ENCODE results near the gene SNX4. TPM values are rescaled to one million over a fixed set of nuclear protein-coding genes. Genes with fewer than 3 reads are reported as not detected.
A peak's percentile ranks its signal among the peaks of the same experiment; 100 is the strongest.
"Not testable (repeated sequence)": the region's sequence is repeated elsewhere in the genome, so short reads cannot be mapped to it uniquely, and the experiment has no call there.

Gene SNX4
- total and polyA plus RNA-seq, 4 experiments from 2014 or later: 23.0 to 28.6 (median 23.9) TPM

GRCh38 chr3:125482406-125482805 lies 37.6 kb downstream of the SNX4 start:
- CTCF ChIA-PET (ENCODE audit: partially characterized antibody): no interaction called here
- Mint-ChIP-seq H3K27ac (no peak overlapping the region), H3K9me3 (no peaks in the 10 kb centered on the region), H3K4me1 (peaks cover 0 to 2% (median 0%) of the 10 kb centered on the region in 4 donors), H3K4me3 (no peak overlapping the region), H3K27me3 (no peaks in the 10 kb centered on the region), H3K36me3 (peaks cover 30 to 37% of the 10 kb centered on the region in 2 donors)
- H3K36me3 ChIP-seq (ENCODE audit: insufficient read depth, low read length): peaks cover 7% of the 10 kb centered on the region
- no peaks in the 10 kb centered on the region for H3K9me3 ChIP-seq (ENCODE audit: control insufficient read depth in 1 of 2, low read length in 2 of 2)
- no peak for DNase-seq
- no peak overlapping the region for H3K4me3 ChIP-seq (ENCODE audit: low read length in 2 of 2)
- H3K4me1 ChIP-seq (ENCODE audit: insufficient read depth, low read length): no peaks in the 10 kb centered on the region
- no peak overlapping the region for H3K27ac ChIP-seq (ENCODE audit: low read depth, low read length)
- POLR2A ChIA-PET (ENCODE audit: partially characterized antibody): no interaction called here
- H3K27me3 ChIP-seq (ENCODE audit: insufficient read depth, low read length): no peaks in the 10 kb centered on the region
- intact Hi-C loops (cut with micrococcal nuclease): no loop called here

GRCh38 chr3:125481786-125482185 lies 38.2 kb downstream of the SNX4 start:
- CTCF ChIA-PET (ENCODE audit: partially characterized antibody): interaction anchor here (0.7 kb wide), 1 partner anchor 44 kb away, joined by 3 read pairs; no protein-coding TSS in a partner anchor
- no peaks in the 10 kb centered on the region for H3K9me3 Mint-ChIP-seq
- Histone ChIP-seq H3K9me3 (ENCODE audit: control insufficient read depth in 1 of 2, low read length in 2 of 2) (no peaks in the 10 kb centered on the region), H3K4me1 (ENCODE audit: insufficient read depth, low read length) (no peaks in the 10 kb centered on the region), H3K27ac (ENCODE audit: low read depth, low read length) (no peak overlapping the region), H3K27me3 (ENCODE audit: insufficient read depth, low read length) (no peaks in the 10 kb centered on the region), H3K4me3 (ENCODE audit: low read length in 2 of 2) (no peak overlapping the region), H3K36me3 (ENCODE audit: insufficient read depth, low read length) (peaks cover 7% of the 10 kb centered on the region)
- peaks cover 0 to 2% (median 0%) of the 10 kb centered on the region in 4 donors for H3K4me1 Mint-ChIP-seq
- H3K27ac Mint-ChIP-seq: no peak overlapping the region
- intact Hi-C loops (cut with micrococcal nuclease): no loop called here
- no peak overlapping the region for H3K4me3 Mint-ChIP-seq
- POLR2A ChIA-PET (ENCODE audit: partially characterized antibody): no interaction called here
- peaks cover 32 to 39% of the 10 kb centered on the region in 2 donors for H3K36me3 Mint-ChIP-seq
- no peak for DNase-seq
- H3K27me3 Mint-ChIP-seq: no peaks in the 10 kb centered on the region

GRCh38 chr3:125481375-125481759 lies 38.6 kb downstream of the SNX4 start:
- H3K27ac Mint-ChIP-seq; H3K4me3 ChIP-seq (ENCODE audit: low read length in 2 of 2); H3K27me3 Mint-ChIP-seq; H3K4me1 Mint-ChIP-seq; H3K27me3 ChIP-seq (ENCODE audit: insufficient read depth, low read length); H3K4me3 Mint-ChIP-seq; H3K9me3 Mint-ChIP-seq; H3K27ac ChIP-seq (ENCODE audit: low read depth, low read length); DNase-seq; H3K9me3 ChIP-seq (ENCODE audit: control insufficient read depth in 1 of 2, low read length in 2 of 2); H3K36me3 ChIP-seq (ENCODE audit: insufficient read depth, low read length); intact Hi-C loops (cut with micrococcal nuclease); H3K4me1 ChIP-seq (ENCODE audit: insufficient read depth, low read length): not testable (repeated sequence)
- ChIA-PET POLR2A (ENCODE audit: partially characterized antibody) (interaction anchor here (1.2 kb wide), 1 partner anchor 26 kb away, joined by 3 read pairs; no protein-coding TSS in a partner anchor), CTCF (ENCODE audit: partially characterized antibody) (interaction anchor here (0.7 kb wide), 1 partner anchor 43 kb away, joined by 3 read pairs; no protein-coding TSS in a partner anchor)
- H3K36me3 Mint-ChIP-seq: peaks cover 32 to 40% of the 10 kb centered on the region in 2 donors

GRCh38 chr3:125480656-125481374 lies 39.2 kb downstream of the SNX4 start:
- no peak overlapping the region for H3K4me3 ChIP-seq (ENCODE audit: low read length in 2 of 2)
- DNase-seq: no peak
- peaks cover 7% of the 10 kb centered on the region for H3K36me3 ChIP-seq (ENCODE audit: insufficient read depth, low read length)
- no peaks in the 10 kb centered on the region for H3K9me3 ChIP-seq (ENCODE audit: control insufficient read depth in 1 of 2, low read length in 2 of 2)
- H3K27me3 ChIP-seq (ENCODE audit: insufficient read depth, low read length): no peaks in the 10 kb centered on the region
- H3K4me1 ChIP-seq (ENCODE audit: insufficient read depth, low read length): no peaks in the 10 kb centered on the region
- H3K27ac ChIP-seq (ENCODE audit: low read depth, low read length): no peak overlapping the region
- Mint-ChIP-seq H3K27me3 (no peaks in the 10 kb centered on the region), H3K4me1 (peaks cover 0 to 2% (median 0%) of the 10 kb centered on the region in 4 donors), H3K36me3 (peaks cover 28 to 35% of the 10 kb centered on the region in 2 donors), H3K9me3 (no peaks in the 10 kb centered on the region), H3K27ac (no peak overlapping the region), H3K4me3 (no peak overlapping the region)
- CTCF ChIA-PET (ENCODE audit: partially characterized antibody): interaction anchor here (0.7 to 1.6 kb wide), 2 partner anchors 9 to 45 kb away, joined by 4 to 5 read pairs; no protein-coding TSS in a partner anchor
- intact Hi-C loops (cut with micrococcal nuclease): no loop called here
- POLR2A ChIA-PET (ENCODE audit: partially characterized antibody): interaction anchor here (1.2 kb wide), 1 partner anchor 26 kb away, joined by 3 read pairs; no protein-coding TSS in a partner anchor

- Mint-ChIP-seq H3K27ac (no peak overlapping the region), H3K9me3 (no peaks in the 10 kb centered on the region), H3K27me3 (no peaks in the 10 kb centered on the region), H3K4me1 (peaks cover 0 to 2% (median 0%) of the 10 kb centered on the region in 4 donors), H3K36me3 (peaks cover 34 to 35% of the 10 kb centered on the region in 2 donors), H3K4me3 (no peak overlapping the region)
- no peaks in the 10 kb centered on the region for H3K9me3 ChIP-seq (ENCODE audit: control insufficient read depth in 1 of 2, low read length in 2 of 2)
- peaks cover 7% of the 10 kb centered on the region for H3K36me3 ChIP-seq (ENCODE audit: insufficient read depth, low read length)
- no peak overlapping the region for H3K27ac ChIP-seq (ENCODE audit: low read depth, low read length)
- no peak for DNase-seq
- no peak overlapping the region for H3K4me3 ChIP-seq (ENCODE audit: low read length in 2 of 2)
- intact Hi-C loops (cut with micrococcal nuclease): no loop called here
- no peaks in the 10 kb centered on the region for H3K27me3 ChIP-seq (ENCODE audit: insufficient read depth, low read length)
- CTCF ChIA-PET (ENCODE audit: partially characterized antibody): no interaction called here
- H3K4me1 ChIP-seq (ENCODE audit: insufficient read depth, low read length): no peaks in the 10 kb centered on the region
- POLR2A ChIA-PET (ENCODE audit: partially characterized antibody): no interaction called here
Observed at GRCh38 chr3:125479091-125479490, 40.9 kb downstream of the SNX4 start.

GRCh38 chr3:125478326-125478725 lies 41.7 kb downstream of the SNX4 start:
- Mint-ChIP-seq H3K36me3 (peaks cover 39 to 40% of the 10 kb centered on the region in 2 donors), H3K27ac (no peak overlapping the region), H3K4me1 (peaks cover 0 to under 1% (median 0%) of the 10 kb centered on the region in 4 donors), H3K4me3 (no peak overlapping the region), H3K9me3 (no peaks in the 10 kb centered on the region), H3K27me3 (no peaks in the 10 kb centered on the region)
- ChIA-PET POLR2A (ENCODE audit: partially characterized antibody) (no interaction called here), CTCF (ENCODE audit: partially characterized antibody) (no interaction called here)
- DNase-seq: no peak
- Histone ChIP-seq H3K4me1 (ENCODE audit: insufficient read depth, low read length) (no peaks in the 10 kb centered on the region), H3K36me3 (ENCODE audit: insufficient read depth, low read length) (peaks cover 7% of the 10 kb centered on the region), H3K4me3 (ENCODE audit: low read length in 2 of 2) (no peak overlapping the region), H3K27me3 (ENCODE audit: insufficient read depth, low read length) (no peaks in the 10 kb centered on the region), H3K27ac (ENCODE audit: low read depth, low read length) (no peak overlapping the region), H3K9me3 (ENCODE audit: control insufficient read depth in 1 of 2, low read length in 2 of 2) (no peaks in the 10 kb centered on the region)
- intact Hi-C loops (cut with micrococcal nuclease): no loop called here

- H3K4me3 Mint-ChIP-seq: no peak overlapping the region
- intact Hi-C loops (cut with micrococcal nuclease): no loop called here
- no peaks in the 10 kb centered on the region for H3K27me3 ChIP-seq (ENCODE audit: insufficient read depth, low read length)
- H3K27ac ChIP-seq (ENCODE audit: low read depth, low read length): no peak overlapping the region
- POLR2A ChIA-PET (ENCODE audit: partially characterized antibody): no interaction called here
- no peak overlapping the region for H3K4me3 ChIP-seq (ENCODE audit: low read length in 2 of 2)
- H3K9me3 ChIP-seq (ENCODE audit: control insufficient read depth in 1 of 2, low read length in 2 of 2): no peaks in the 10 kb centered on the region
- peaks cover 7% of the 10 kb centered on the region for H3K36me3 ChIP-seq (ENCODE audit: insufficient read depth, low read length)
- no peak for DNase-seq
- peak overlapping the region in 1 of 7 donors; percentile 30 for H3K27ac Mint-ChIP-seq
- H3K4me1 Mint-ChIP-seq: peaks cover 0 to 1% (median 0%) of the 10 kb centered on the region in 4 donors
- CTCF ChIA-PET (ENCODE audit: partially characterized antibody): interaction anchor here (0.6 kb wide), 1 partner anchor 11 kb away, joined by 3 read pairs; no protein-coding TSS in a partner anchor
- peaks cover 0 to under 1% (median 0%) of the 10 kb centered on the region in 8 donors for H3K9me3 Mint-ChIP-seq
- no peaks in the 10 kb centered on the region for H3K4me1 ChIP-seq (ENCODE audit: insufficient read depth, low read length)
- peaks cover 44% of the 10 kb centered on the region in 2 donors for H3K36me3 Mint-ChIP-seq
- H3K27me3 Mint-ChIP-seq: no peaks in the 10 kb centered on the region
Observed at GRCh38 chr3:125477701-125478100, 42.3 kb downstream of the SNX4 start.

All from CD4-positive, alpha-beta memory T cell (primary cell).